ENCODE data around the gene RREB1.

Gene RREB1

GRCh38 chr6:7173843-7174503 is 66.2 kb downstream of the RREB1 start:
- no peak overlapping the region for H3K4me3 ChIP-seq (ENCODE audit: control insufficient read depth, low read depth, low read length)
- DNase-seq (ENCODE audit: low read depth), result no peak
- TF ChIP-seq, protein P1, sequence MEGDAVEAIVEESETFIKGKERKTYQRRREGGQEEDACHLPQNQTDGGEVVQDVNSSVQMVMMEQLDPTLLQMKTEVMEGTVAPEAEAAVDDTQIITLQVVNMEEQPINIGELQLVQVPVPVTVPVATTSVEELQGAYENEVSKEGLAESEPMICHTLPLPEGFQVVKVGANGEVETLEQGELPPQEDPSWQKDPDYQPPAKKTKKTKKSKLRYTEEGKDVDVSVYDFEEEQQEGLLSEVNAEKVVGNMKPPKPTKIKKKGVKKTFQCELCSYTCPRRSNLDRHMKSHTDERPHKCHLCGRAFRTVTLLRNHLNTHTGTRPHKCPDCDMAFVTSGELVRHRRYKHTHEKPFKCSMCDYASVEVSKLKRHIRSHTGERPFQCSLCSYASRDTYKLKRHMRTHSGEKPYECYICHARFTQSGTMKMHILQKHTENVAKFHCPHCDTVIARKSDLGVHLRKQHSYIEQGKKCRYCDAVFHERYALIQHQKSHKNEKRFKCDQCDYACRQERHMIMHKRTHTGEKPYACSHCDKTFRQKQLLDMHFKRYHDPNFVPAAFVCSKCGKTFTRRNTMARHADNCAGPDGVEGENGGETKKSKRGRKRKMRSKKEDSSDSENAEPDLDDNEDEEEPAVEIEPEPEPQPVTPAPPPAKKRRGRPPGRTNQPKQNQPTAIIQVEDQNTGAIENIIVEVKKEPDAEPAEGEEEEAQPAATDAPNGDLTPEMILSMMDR (IDR thresholded peaks at IDR 0.05; ENCODE audit: control insufficient read depth, insufficient read depth, low read depth, low read length, missing control alignments), result no peak

GRCh38 chr6:7175462-7175861 is 67.7 kb downstream of the RREB1 start:
- TF ChIP-seq, protein P1 (IDR thresholded peaks at IDR 0.05; ENCODE audit: control insufficient read depth, insufficient read depth, low read depth, low read length, missing control alignments), result no peak
- no peak overlapping the region for H3K4me3 ChIP-seq (ENCODE audit: control insufficient read depth, low read depth, low read length)
- DNase-seq (ENCODE audit: low read depth), result no peak

GRCh38 chr6:7176208-7176607 is 68.4 kb downstream of the RREB1 start:
- no peak for DNase-seq (ENCODE audit: low read depth)
- TF ChIP-seq, protein P1 (IDR thresholded peaks at IDR 0.05; ENCODE audit: control insufficient read depth, insufficient read depth, low read depth, low read length, missing control alignments), result no peak
- H3K4me3 ChIP-seq (ENCODE audit: control insufficient read depth, low read depth, low read length), result no peak overlapping the region

- TF ChIP-seq, protein P1 (IDR thresholded peaks at IDR 0.05; ENCODE audit: control insufficient read depth, insufficient read depth, low read depth, low read length, missing control alignments), result no peak
- H3K4me3 ChIP-seq (ENCODE audit: control insufficient read depth, low read depth, low read length), result no peak overlapping the region
- DNase-seq (ENCODE audit: low read depth), result no peak
Measured at GRCh38 chr6:7178280-7178679, 70.5 kb downstream of the RREB1 start.

GRCh38 chr6:7180751-7181150 is 73.0 kb downstream of the RREB1 start:
- TF ChIP-seq, protein P1 (IDR thresholded peaks at IDR 0.05; ENCODE audit: control insufficient read depth, insufficient read depth, low read depth, low read length, missing control alignments), result no peak
- no peak for DNase-seq (ENCODE audit: low read depth)
- H3K4me3 ChIP-seq (ENCODE audit: control insufficient read depth, low read depth, low read length), result no peak overlapping the region

DNA sequence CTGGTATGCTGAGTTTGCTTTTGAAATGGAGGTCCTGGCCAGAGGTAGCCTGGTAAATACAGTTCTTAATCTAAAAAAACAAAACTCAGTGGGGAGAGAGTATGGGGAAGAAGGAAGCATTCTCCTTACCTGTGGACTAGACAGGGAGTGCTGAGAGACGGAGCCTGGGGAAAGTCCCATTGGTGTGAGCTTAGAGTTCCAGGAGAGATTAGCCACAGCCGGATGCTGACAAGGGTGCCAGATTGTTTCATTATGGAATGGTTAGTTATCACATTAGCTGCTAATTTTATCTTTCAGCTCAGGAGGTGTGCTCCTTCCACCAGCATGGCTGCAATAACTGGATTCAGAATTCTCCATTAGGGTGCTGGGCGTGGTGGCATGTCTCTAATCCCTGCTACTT is 75.9 kb downstream of the RREB1 start:
- DNase-seq (ENCODE audit: low read depth), result no peak
- H3K4me3 ChIP-seq (ENCODE audit: control insufficient read depth, low read depth, low read length), result no peak overlapping the region
- TF ChIP-seq, protein P1 (IDR thresholded peaks at IDR 0.05; ENCODE audit: control insufficient read depth, insufficient read depth, low read depth, low read length, missing control alignments), result no peak

Data from AG09309 (cell line).